Neural cell (in vitro differentiated cells): ENCODE data around the gene CBLB. TPM values are rescaled to one million over a fixed set of nuclear protein-coding genes. Genes with fewer than 3 reads are reported as not detected.

Experiments used
- H2AFZ ChIP-seq: fragments of 200-600, 300-800 bp; sonication (generic), shearing (Covaris generic); 2 replicates; pipeline ENCODE4 v1.6.0; 2014; ENCODE audit warnings: low read depth, mild to moderate bottlenecking, antibody characterized with exemption, low read length, moderate library complexity
- H3F3A ChIP-seq: fragments of 200-600 bp; shearing (Covaris generic); 2 replicates; pipeline ENCODE4 v1.6.1; 2016; ENCODE audit warnings: mild to moderate bottlenecking, moderate library complexity, mixed read lengths, antibody characterized with exemption, low read length; ENCODE audit not compliant: insufficient read depth, poor library complexity, severe bottlenecking
- H3K27ac ChIP-seq: fragments of 200-600, 300-800 bp; sonication (generic), shearing (Covaris generic); 2 replicates; pipeline ENCODE4 v1.5.1; 2014; ENCODE audit warnings: mild to moderate bottlenecking, low read length, moderate library complexity
- H3K27me3 ChIP-seq: fragments of 300-800, 200-600 bp; sonication (generic), shearing (Covaris generic); 2 replicates; pipeline ENCODE4 v1.6.0; 2014; ENCODE audit warnings: mild to moderate bottlenecking, low read depth, low read length, moderate library complexity; ENCODE audit not compliant: insufficient read depth
- H3K36me3 ChIP-seq: fragments of 300-800, 200-600 bp; sonication (generic), shearing (Covaris generic); 2 replicates; pipeline ENCODE4 v1.5.1; 2014; ENCODE audit warnings: mild to moderate bottlenecking, antibody characterized with exemption, low read length, moderate library complexity; ENCODE audit not compliant: insufficient read depth
- H3K4me2 ChIP-seq: fragments of 300-800, 200-600 bp; sonication (generic), shearing (Covaris generic); 2 replicates; pipeline ENCODE4 v1.6.0; 2014; ENCODE audit warnings: mild to moderate bottlenecking, low read length
- H3K4me3 ChIP-seq: fragments of 300-800, 200-600 bp; sonication (generic), shearing (Covaris generic); 2 replicates; pipeline ENCODE4 v1.5.1; 2014; ENCODE audit warnings: mild to moderate bottlenecking, low read length, moderate library complexity
- H3K79me2 ChIP-seq: fragments of 200-600 bp; shearing (Covaris generic); replicated peaks from 2 replicates; pipeline ENCODE4 v1.6.0; 2014; ENCODE audit warnings: mild to moderate bottlenecking, low read length, moderate library complexity; ENCODE audit not compliant: insufficient read depth
- H3K9ac ChIP-seq: fragments of 300-800, 200-600 bp; sonication (generic), shearing (Covaris generic); 2 replicates; pipeline ENCODE4 v1.6.1; 2016; ENCODE audit warnings: mild to moderate bottlenecking, low read length, mixed read lengths
- H3K9me2 ChIP-seq: fragments of 200-600 bp; shearing (Covaris generic); 2 replicates; pipeline ENCODE4 v1.6.1; 2016; ENCODE audit warnings: mild to moderate bottlenecking, low read length, mixed read lengths; ENCODE audit not compliant: insufficient read depth
- H3K9me3 ChIP-seq: fragments of 200-600, 300-800 bp; sonication (generic), shearing (Covaris generic); 2 replicates; pipeline ENCODE4 v1.6.1; 2016; ENCODE audit warnings: mild to moderate bottlenecking, mixed run types, low read length, moderate library complexity, mixed read lengths
- H4K20me1 ChIP-seq: fragments of 200-600 bp; shearing (Covaris generic); 2 replicates; pipeline ENCODE4 v1.6.1; 2016; ENCODE audit warnings: mild to moderate bottlenecking, mixed run types; ENCODE audit not compliant: insufficient read depth
- EP300 ChIP-seq: fragments of 450-650 bp; conservative IDR thresholded peaks from 2 replicates; pipeline ENCODE4 v1.6.1; 2014; ENCODE audit warnings: antibody characterized with exemption, mild to moderate bottlenecking, moderate library complexity; ENCODE audit not compliant: poor library complexity, severe bottlenecking
- EZH2 ChIP-seq: fragments of 200-600, 300-800 bp; shearing (Covaris generic), sonication (generic); IDR thresholded peaks from 2 replicates; pipeline ENCODE4 v1.6.1; 2014; ENCODE audit warnings: antibody characterized with exemption, low read length, borderline replicate concordance, mild to moderate bottlenecking; ENCODE audit not compliant: insufficient read depth, poor library complexity, severe bottlenecking
- MXI1 ChIP-seq: fragments of 450-650 bp; conservative IDR thresholded peaks from 2 replicates; pipeline ENCODE4 v1.6.1; 2014; ENCODE audit warnings: antibody characterized with exemption, mild to moderate bottlenecking; ENCODE audit not compliant: poor library complexity, severe bottlenecking
- POLR2AphosphoS5 ChIP-seq: IDR thresholded peaks from 2 replicates; pipeline ENCODE4 v1.6.1; 2012
- RAD21 ChIP-seq: fragments of 450-650 bp; conservative IDR thresholded peaks from 2 replicates; pipeline ENCODE4 v1.6.1; 2014; ENCODE audit warnings: antibody characterized with exemption, mild to moderate bottlenecking, moderate library complexity
- SMC3 ChIP-seq: fragments of 450-650 bp; conservative IDR thresholded peaks from 2 replicates; pipeline ENCODE4 v1.6.1; 2014; ENCODE audit warnings: antibody characterized with exemption, mild to moderate bottlenecking, moderate library complexity; ENCODE audit not compliant: poor library complexity
- TAF1 ChIP-seq: IDR thresholded peaks from 2 replicates; pipeline ENCODE4 v1.6.1; 2012; ENCODE audit warnings: low read depth
- polyA plus RNA-seq: library from polyadenylated mRNA; depleted of rRNA; stranded (reverse); fragments of >200 nt; gene quantifications from 2 replicates; pipeline ENCODE4 v1.2.3, GENCODE V29; 2014
- TF ChIP-seq, protein P1 (sequence below): fragments of 450-650 bp; IDR thresholded peaks from 2 replicates; pipeline ENCODE4 v1.5.1; 2014; ENCODE audit warnings: antibody characterized with exemption, mild to moderate bottlenecking, moderate library complexity; ENCODE audit not compliant: poor library complexity, severe bottlenecking
- TF ChIP-seq, protein P2 (sequence below): IDR thresholded peaks from 2 replicates; pipeline ENCODE4 v1.6.1; 2012; ENCODE audit warnings: borderline replicate concordance

The CBLB gene
- polyA plus RNA-seq, 1 donor from 2014 or later, result 36.4 TPM

DNA sequence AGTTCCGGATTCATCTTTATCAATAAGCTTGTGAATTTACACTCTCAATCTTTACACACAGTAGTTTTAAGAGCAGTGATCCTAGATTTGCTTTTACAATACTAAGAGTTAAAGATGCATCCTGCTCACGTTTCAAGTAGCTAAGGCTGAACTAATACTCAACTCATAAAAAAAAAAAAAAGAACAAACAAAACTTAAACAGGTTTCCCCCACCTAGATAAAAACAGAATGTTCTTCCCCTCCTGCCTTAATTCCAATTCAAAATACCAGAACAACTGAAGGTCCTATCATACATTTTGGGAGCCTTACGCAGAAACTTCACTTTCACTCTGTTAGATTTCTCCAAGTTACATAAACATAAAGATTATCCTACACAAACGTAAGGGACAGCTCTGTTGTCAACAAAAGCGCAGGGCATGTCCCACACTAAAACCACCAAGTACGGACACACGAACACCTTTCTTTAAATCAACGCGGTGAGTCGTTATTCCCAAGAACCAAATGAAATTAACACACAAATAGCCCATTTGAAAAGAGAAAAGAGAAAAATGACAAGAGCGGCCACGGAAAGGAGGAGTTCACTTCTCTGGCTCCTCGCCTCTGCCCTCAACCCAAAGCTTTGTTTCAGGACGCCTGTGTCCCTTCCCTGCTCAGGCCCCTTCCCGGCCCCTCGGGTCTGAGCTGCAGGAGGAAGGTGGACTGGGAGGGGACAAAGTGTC is 941 bp downstream of the CBLB start:
- Histone ChIP-seq H3K9ac (peak overlapping the region; percentile 90), H3K4me2 (peak overlapping the region; percentile 81), H3K27me3 (no peaks in the 10 kb centered on the region), H3K79me2 (peaks cover 61% of the 10 kb centered on the region), H3K9me3 (no peaks in the 10 kb centered on the region), H3K27ac (peak overlapping the region; percentile 96), H2AFZ (peak overlapping the region; percentile 58), H3F3A (no peaks in the 10 kb centered on the region), H4K20me1 (no peaks in the 10 kb centered on the region), H3K36me3 (no peaks in the 10 kb centered on the region), H3K9me2 (no peaks in the 10 kb centered on the region), H3K4me3 (peak overlapping the region; percentile 87)
- TF ChIP-seq POLR2AphosphoS5 (no peak), TAF1 (peak; percentile 14)

DNA sequence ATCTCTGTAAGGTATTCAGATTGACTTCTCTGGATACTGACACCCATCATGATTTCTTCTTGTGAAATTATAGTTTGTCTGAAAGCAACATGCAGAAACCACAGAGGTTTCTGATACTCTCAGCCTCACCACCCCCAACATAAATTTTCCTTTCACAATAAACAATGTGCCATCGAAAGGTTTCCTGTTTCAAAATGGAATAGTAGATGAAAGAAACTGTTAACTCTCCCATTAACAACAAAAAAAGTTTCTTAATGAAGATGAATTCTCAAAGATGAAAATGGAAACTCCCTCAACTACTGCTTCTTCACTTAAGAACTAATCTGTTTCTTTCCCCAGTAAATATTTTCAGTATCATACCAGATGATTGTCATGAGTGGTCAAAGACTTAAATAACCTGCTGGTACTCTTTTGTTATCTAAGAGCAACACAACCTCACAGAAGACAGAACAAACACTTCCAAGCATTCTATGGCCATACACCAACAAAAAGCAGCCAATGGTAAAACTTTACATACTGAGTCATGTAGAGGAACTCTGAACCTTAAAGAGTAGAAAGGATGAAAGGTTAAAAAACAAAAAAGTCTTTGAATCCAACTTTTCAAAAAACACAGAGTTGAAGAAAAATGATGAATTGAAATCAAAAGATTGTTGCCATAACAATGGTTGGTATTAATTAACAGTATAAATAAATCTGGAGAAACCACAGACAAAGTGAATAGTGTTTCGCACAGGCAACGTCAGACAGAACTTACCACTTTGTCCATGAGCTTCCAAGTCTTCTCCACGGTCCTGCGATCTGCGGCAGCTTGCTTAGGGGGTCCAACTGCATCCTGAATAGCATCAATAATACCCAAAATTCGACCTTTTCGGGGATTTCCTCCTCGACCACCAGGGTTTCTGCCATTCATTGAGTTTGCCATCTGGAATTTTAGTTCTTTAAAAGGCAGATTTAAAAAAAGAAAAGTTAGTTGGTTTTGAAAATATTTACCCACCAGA is 1.9 kb downstream of the CBLB start:
- H3K27ac ChIP-seq, result no peak overlapping the region
- no peaks in the 10 kb centered on the region for H3F3A ChIP-seq

More for the DNA sequence above, 1.9 kb downstream of the CBLB start:
- Histone ChIP-seq H3K4me3 (peak overlapping the region; percentile 87), H2AFZ (no peak overlapping the region), H4K20me1 (no peaks in the 10 kb centered on the region), H3K9ac (peak overlapping the region; percentile 90), H3K4me2 (peak overlapping the region; percentile 81), H3K36me3 (no peaks in the 10 kb centered on the region), H3K9me3 (no peaks in the 10 kb centered on the region), H3K27me3 (no peaks in the 10 kb centered on the region), H3K79me2 (peaks cover 70% of the 10 kb centered on the region), H3K9me2 (no peaks in the 10 kb centered on the region)
- TF ChIP-seq EP300 (no peak), TAF1 (no peak), SMC3 (no peak), EZH2 (no peak), MXI1 (no peak), RAD21 (no peak), POLR2AphosphoS5 (no peak)
- TF ChIP-seq, protein P1, sequence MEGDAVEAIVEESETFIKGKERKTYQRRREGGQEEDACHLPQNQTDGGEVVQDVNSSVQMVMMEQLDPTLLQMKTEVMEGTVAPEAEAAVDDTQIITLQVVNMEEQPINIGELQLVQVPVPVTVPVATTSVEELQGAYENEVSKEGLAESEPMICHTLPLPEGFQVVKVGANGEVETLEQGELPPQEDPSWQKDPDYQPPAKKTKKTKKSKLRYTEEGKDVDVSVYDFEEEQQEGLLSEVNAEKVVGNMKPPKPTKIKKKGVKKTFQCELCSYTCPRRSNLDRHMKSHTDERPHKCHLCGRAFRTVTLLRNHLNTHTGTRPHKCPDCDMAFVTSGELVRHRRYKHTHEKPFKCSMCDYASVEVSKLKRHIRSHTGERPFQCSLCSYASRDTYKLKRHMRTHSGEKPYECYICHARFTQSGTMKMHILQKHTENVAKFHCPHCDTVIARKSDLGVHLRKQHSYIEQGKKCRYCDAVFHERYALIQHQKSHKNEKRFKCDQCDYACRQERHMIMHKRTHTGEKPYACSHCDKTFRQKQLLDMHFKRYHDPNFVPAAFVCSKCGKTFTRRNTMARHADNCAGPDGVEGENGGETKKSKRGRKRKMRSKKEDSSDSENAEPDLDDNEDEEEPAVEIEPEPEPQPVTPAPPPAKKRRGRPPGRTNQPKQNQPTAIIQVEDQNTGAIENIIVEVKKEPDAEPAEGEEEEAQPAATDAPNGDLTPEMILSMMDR, result no peak
- TF ChIP-seq, protein P2, sequence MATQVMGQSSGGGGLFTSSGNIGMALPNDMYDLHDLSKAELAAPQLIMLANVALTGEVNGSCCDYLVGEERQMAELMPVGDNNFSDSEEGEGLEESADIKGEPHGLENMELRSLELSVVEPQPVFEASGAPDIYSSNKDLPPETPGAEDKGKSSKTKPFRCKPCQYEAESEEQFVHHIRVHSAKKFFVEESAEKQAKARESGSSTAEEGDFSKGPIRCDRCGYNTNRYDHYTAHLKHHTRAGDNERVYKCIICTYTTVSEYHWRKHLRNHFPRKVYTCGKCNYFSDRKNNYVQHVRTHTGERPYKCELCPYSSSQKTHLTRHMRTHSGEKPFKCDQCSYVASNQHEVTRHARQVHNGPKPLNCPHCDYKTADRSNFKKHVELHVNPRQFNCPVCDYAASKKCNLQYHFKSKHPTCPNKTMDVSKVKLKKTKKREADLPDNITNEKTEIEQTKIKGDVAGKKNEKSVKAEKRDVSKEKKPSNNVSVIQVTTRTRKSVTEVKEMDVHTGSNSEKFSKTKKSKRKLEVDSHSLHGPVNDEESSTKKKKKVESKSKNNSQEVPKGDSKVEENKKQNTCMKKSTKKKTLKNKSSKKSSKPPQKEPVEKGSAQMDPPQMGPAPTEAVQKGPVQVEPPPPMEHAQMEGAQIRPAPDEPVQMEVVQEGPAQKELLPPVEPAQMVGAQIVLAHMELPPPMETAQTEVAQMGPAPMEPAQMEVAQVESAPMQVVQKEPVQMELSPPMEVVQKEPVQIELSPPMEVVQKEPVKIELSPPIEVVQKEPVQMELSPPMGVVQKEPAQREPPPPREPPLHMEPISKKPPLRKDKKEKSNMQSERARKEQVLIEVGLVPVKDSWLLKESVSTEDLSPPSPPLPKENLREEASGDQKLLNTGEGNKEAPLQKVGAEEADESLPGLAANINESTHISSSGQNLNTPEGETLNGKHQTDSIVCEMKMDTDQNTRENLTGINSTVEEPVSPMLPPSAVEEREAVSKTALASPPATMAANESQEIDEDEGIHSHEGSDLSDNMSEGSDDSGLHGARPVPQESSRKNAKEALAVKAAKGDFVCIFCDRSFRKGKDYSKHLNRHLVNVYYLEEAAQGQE, result no peak
